H9 (cell line): ENCODE measurements around the gene ZNRF4. TPM values are rescaled to one million over a fixed set of nuclear protein-coding genes. Genes with fewer than 3 reads are reported as not detected.

ENCODE experiments used
- DNase-seq: peaks from one replicate; pipeline ENCODE4 v3.0.0-alpha.2; 2017
- H2AFZ ChIP-seq: one replicate; pipeline ENCODE4 v1.6.1; 2013; ENCODE audit warnings: mild to moderate bottlenecking, low read length, control low read depth, moderate library complexity
- H2AK5ac ChIP-seq: 2 replicates; pipeline ENCODE4 v1.6.1; 2013; ENCODE audit warnings: low read length, control low read depth, mixed read lengths; ENCODE audit not compliant: insufficient read length
- H2BK120ac ChIP-seq: one replicate; pipeline ENCODE4 v1.6.1; 2013; ENCODE audit warnings: low read depth, mild to moderate bottlenecking, low read length, control low read depth, inconsistent platforms; ENCODE audit not compliant: poor library complexity, severe bottlenecking
- H2BK12ac ChIP-seq: 2 replicates; pipeline ENCODE4 v1.6.1; 2013; ENCODE audit warnings: low read length, control low read depth, mixed read lengths, low read depth; ENCODE audit not compliant: insufficient read length
- H2BK15ac ChIP-seq: 2 replicates; pipeline ENCODE4 v1.6.1; 2013; ENCODE audit warnings: low read depth, low read length, control low read depth
- H2BK20ac ChIP-seq: one replicate; pipeline ENCODE4 v1.6.1; 2013; ENCODE audit warnings: low read depth, mild to moderate bottlenecking, low read length, control low read depth, inconsistent platforms; ENCODE audit not compliant: poor library complexity, severe bottlenecking
- H2BK5ac ChIP-seq: 2 replicates; pipeline ENCODE4 v1.6.1; 2013; ENCODE audit warnings: low read length, control low read depth, mixed read lengths; ENCODE audit not compliant: insufficient read length
- H3K14ac ChIP-seq: 2 replicates; pipeline ENCODE4 v1.6.1; 2013; ENCODE audit warnings: low read length, control low read depth; ENCODE audit not compliant: insufficient read depth
- H3K18ac ChIP-seq: 2 replicates; pipeline ENCODE4 v1.6.1; 2013; ENCODE audit warnings: low read depth, mild to moderate bottlenecking, mixed read lengths, low read length, control low read depth; ENCODE audit not compliant: insufficient read length
- H3K23ac ChIP-seq: 2 replicates; pipeline ENCODE4 v1.6.1; 2013; ENCODE audit warnings: low read length, control low read depth, mixed read lengths, low read depth; ENCODE audit not compliant: insufficient read length
- H3K23me2 ChIP-seq: 2 replicates; pipeline ENCODE4 v1.6.1; 2013; ENCODE audit warnings: low read depth, mild to moderate bottlenecking, mixed read lengths, low read length, control low read depth; ENCODE audit not compliant: insufficient read length, poor library complexity, severe bottlenecking
- H3K27ac ChIP-seq: 2 replicates; pipeline ENCODE4 v1.5.1; 2013; ENCODE audit warnings: low read length, control low read depth, mixed read lengths, low read depth; ENCODE audit not compliant: insufficient read length
- H3K27me3 ChIP-seq: 2 replicates; pipeline ENCODE4 v1.6.1; 2013; ENCODE audit warnings: low read length, control low read depth, inconsistent platforms; ENCODE audit not compliant: insufficient read depth
- H3K4ac ChIP-seq: 2 replicates; pipeline ENCODE4 v1.6.1; 2013; ENCODE audit warnings: low read depth, mild to moderate bottlenecking, control low read depth, inconsistent platforms, low read length, moderate library complexity
- H3K4me1 ChIP-seq: 2 replicates; pipeline ENCODE4 v1.6.1; 2013; ENCODE audit warnings: low read length, control low read depth, inconsistent platforms; ENCODE audit not compliant: insufficient read depth
- H3K4me2 ChIP-seq: 2 replicates; pipeline ENCODE4 v1.6.1; 2013; ENCODE audit warnings: low read length, control low read depth, mixed read lengths; ENCODE audit not compliant: insufficient read length, insufficient read depth
- H3K56ac ChIP-seq: 2 replicates; pipeline ENCODE4 v1.6.1; 2013; ENCODE audit warnings: low read depth, mild to moderate bottlenecking, mixed read lengths, low read length, control low read depth; ENCODE audit not compliant: insufficient read length
- H3K79me1 ChIP-seq: 2 replicates; pipeline ENCODE4 v1.6.1; 2013; ENCODE audit warnings: low read depth, mild to moderate bottlenecking, moderate library complexity, low read length, control low read depth, inconsistent platforms; ENCODE audit not compliant: insufficient read depth, poor library complexity, severe bottlenecking
- H3K79me2 ChIP-seq: 2 replicates; pipeline ENCODE4 v1.6.1; 2013; ENCODE audit warnings: low read length, control low read depth, inconsistent platforms; ENCODE audit not compliant: insufficient read depth
- H3K9ac ChIP-seq: 2 replicates; pipeline ENCODE4 v1.6.1; 2013; ENCODE audit warnings: low read length, control low read depth, mixed read lengths; ENCODE audit not compliant: insufficient read length; ENCODE audit errors: extremely low read depth
- H3K9me3 ChIP-seq: one replicate; pipeline ENCODE4 v1.6.1; 2013; ENCODE audit warnings: low read depth, low read length, inconsistent platforms; ENCODE audit not compliant: control insufficient read depth
- H3T11ph ChIP-seq: one replicate; pipeline ENCODE4 v1.6.1; 2013; ENCODE audit warnings: mild to moderate bottlenecking, low read length, control low read depth, inconsistent platforms
- H4K20me1 ChIP-seq: one replicate; pipeline ENCODE4 v1.6.1; 2013; ENCODE audit not compliant: control insufficient read depth, insufficient read length, insufficient read depth
- H4K5ac ChIP-seq: 2 replicates; pipeline ENCODE4 v1.6.1; 2013; ENCODE audit warnings: low read depth, mild to moderate bottlenecking, mixed read lengths, low read length, control low read depth; ENCODE audit not compliant: insufficient read length
- H4K8ac ChIP-seq: replicated peaks from 2 replicates; pipeline ENCODE4 v1.6.1; 2013; ENCODE audit warnings: low read length, control low read depth, mixed read lengths, low read depth; ENCODE audit not compliant: insufficient read length
- H4K91ac ChIP-seq: 2 replicates; pipeline ENCODE4 v1.6.1; 2013; ENCODE audit warnings: low read depth, mild to moderate bottlenecking, moderate library complexity, mixed read lengths, low read length, control low read depth; ENCODE audit not compliant: insufficient read length
- H3K27ac Mint-ChIP-seq, 3 experiments: 2 replicates in 2 of 3; 3 replicates in 1 of 3; pipeline ENCODE4 v1.8.0; 2020 to 2021; ENCODE audit warnings: mixed read lengths in 3 of 3, mild to moderate bottlenecking in 1 of 3, moderate library complexity in 1 of 3
- H3K27me3 Mint-ChIP-seq: 2 replicates; pipeline ENCODE4 v1.8.0; 2021; ENCODE audit warnings: low read depth, mild to moderate bottlenecking, moderate library complexity, mixed read lengths
- H3K36me3 Mint-ChIP-seq, 3 experiments: 2 replicates in 2 of 3; 3 replicates in 1 of 3; pipeline ENCODE4 v1.8.0; 2020 to 2021; ENCODE audit warnings: low read depth in 3 of 3, mixed read lengths in 3 of 3; ENCODE audit not compliant: insufficient read depth in 1 of 3
- H3K4me1 Mint-ChIP-seq, 2 experiments: 2 replicates each; pipeline ENCODE4 v1.8.0; 2020; ENCODE audit warnings: mixed read lengths in 2 of 2
- H3K4me3 Mint-ChIP-seq, 2 experiments: 2 replicates in 1 of 2; 3 replicates in 1 of 2; pipeline ENCODE4 v1.8.0; 2020 to 2021; ENCODE audit warnings: mild to moderate bottlenecking in 2 of 2, mixed read lengths in 2 of 2, moderate library complexity in 1 of 2
- H3K9me3 Mint-ChIP-seq, 2 experiments: 2 replicates in 1 of 2; 3 replicates in 1 of 2; pipeline ENCODE4 v1.8.0; 2020; ENCODE audit warnings: mild to moderate bottlenecking in 2 of 2, mixed read lengths in 2 of 2, moderate library complexity in 1 of 2
- WGBS: extraction: QIAGEN DNeasy Blood & Tissue Kit; methylation state at CpG from one replicate; pipeline ENCODE4 v1.1.7; 2013; ENCODE audit warnings: missing lambda C conversion rate, low lambda C conversion rate, mixed read lengths; ENCODE audit not compliant: insufficient read length; ENCODE audit errors: extremely low coverage; 5-methylcytosine and 5-hydroxymethylcytosine counted together
- total RNA-seq: library from RNA; stranded (reverse); gene quantifications from 2 replicates; pipeline ENCODE4 v1.2.1, GENCODE V29; 2021
- TF ChIP-seq, protein P1 (sequence below): fragments of 200-600 bp; sonication (generic); conservative IDR thresholded peaks from 3 replicates; pipeline ENCODE4 v1.8.0; 2021; ENCODE audit warnings: antibody characterized with exemption, mild to moderate bottlenecking

ZNRF4 gene
- total RNA-seq, 1 experiment from 2014 or later, result not detected

DNA sequence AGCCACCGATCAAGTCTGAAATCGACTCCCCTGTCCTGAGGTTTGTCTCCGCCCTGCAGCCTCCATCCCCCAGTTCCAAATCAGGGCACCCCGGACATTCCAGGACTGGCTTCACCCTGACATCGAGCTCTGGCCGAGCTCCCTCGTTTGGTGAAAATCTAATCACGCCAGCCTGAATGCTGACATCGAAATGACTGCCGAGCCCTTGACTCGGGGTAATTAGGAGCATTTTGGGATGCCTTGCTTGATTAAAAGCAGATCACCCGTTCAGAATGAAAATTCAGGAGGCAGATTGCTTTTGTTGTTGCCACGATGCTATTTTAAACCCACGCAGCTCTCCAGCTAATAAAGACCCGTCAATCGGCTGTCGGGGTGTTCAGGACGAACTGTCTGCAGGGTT is 34.3 kb downstream of the ZNRF4 start:
- H3K4me3 Mint-ChIP-seq, result no peak overlapping the region

More for the DNA sequence above, 34.3 kb downstream of the ZNRF4 start:
- Histone ChIP-seq H3K23me2 (no peaks in the 10 kb centered on the region), H4K5ac (no peak overlapping the region), H4K91ac (no peak overlapping the region), H3K27ac (no peak overlapping the region), H3K23ac (no peak overlapping the region), H3K9ac (no peak overlapping the region), H3K56ac (no peak overlapping the region), H3K9me3 (no peaks in the 10 kb centered on the region), H2AFZ (no peak overlapping the region), H2AK5ac (no peak overlapping the region), H4K20me1 (no peaks in the 10 kb centered on the region), H4K8ac (no peak overlapping the region), H3K4me1 (no peaks in the 10 kb centered on the region), H3K14ac (no peak overlapping the region), H2BK5ac (no peak overlapping the region), H3K4ac (no peak overlapping the region), H3K27me3 (peaks cover 2% of the 10 kb centered on the region; the same call in 1 of the 2 replicates), H2BK12ac (no peak overlapping the region), H2BK120ac (peak overlapping the region; percentile 75), H3T11ph (no peak overlapping the region), H2BK15ac (no peak overlapping the region), H3K79me1 (no peaks in the 10 kb centered on the region), H3K4me2 (no peak overlapping the region), H3K79me2 (no peaks in the 10 kb centered on the region), H3K18ac (no peak overlapping the region), H2BK20ac (no peak overlapping the region)
- Mint-ChIP-seq H3K9me3 (peaks cover 0 to 4% of the 10 kb centered on the region in 2 experiments; a peak in 2 of 5 replicates), H3K27me3 (peaks cover 95% of the 10 kb centered on the region), H3K36me3 (no peaks in the 10 kb centered on the region), H3K4me1 (peaks cover 7 to 34% of the 10 kb centered on the region in 2 experiments), H3K27ac (no peak overlapping the region; a peak in 1 of 7 replicates)
- WGBS, result no CpG with 5 or more reads among the region's 18 CpGs
- no peak for DNase-seq
- TF ChIP-seq, protein P1, sequence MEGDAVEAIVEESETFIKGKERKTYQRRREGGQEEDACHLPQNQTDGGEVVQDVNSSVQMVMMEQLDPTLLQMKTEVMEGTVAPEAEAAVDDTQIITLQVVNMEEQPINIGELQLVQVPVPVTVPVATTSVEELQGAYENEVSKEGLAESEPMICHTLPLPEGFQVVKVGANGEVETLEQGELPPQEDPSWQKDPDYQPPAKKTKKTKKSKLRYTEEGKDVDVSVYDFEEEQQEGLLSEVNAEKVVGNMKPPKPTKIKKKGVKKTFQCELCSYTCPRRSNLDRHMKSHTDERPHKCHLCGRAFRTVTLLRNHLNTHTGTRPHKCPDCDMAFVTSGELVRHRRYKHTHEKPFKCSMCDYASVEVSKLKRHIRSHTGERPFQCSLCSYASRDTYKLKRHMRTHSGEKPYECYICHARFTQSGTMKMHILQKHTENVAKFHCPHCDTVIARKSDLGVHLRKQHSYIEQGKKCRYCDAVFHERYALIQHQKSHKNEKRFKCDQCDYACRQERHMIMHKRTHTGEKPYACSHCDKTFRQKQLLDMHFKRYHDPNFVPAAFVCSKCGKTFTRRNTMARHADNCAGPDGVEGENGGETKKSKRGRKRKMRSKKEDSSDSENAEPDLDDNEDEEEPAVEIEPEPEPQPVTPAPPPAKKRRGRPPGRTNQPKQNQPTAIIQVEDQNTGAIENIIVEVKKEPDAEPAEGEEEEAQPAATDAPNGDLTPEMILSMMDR, result no peak
